ENCODE measurements around the gene TMEM272.

- TF ChIP-seq CTCF (conservative IDR thresholded peaks at IDR 0.05; ENCODE audit: low read depth, low read length) (no peak), SMC3 (IDR thresholded peaks at IDR 0.05; ENCODE audit: low read depth, low read length) (no peak), NFE2L2 (IDR thresholded peaks at IDR 0.05; ENCODE audit: low read depth, low read length) (no peak), POLR2A (IDR thresholded peaks at IDR 0.05; ENCODE audit: low read depth, low read length) (no peak), RAD21 (IDR thresholded peaks at IDR 0.05; ENCODE audit: low read length) (no peak)
These were observed 25.4 kb downstream of the TMEM272 start for GRCh38 chr13:51819544-51819943.
